HG02588 (cell line): ENCODE measurements around the gene TNS3.
"Not testable (repeated sequence)": the region's sequence is repeated elsewhere in the genome, so short reads cannot be mapped to it uniquely, and the experiment has no call there.

Experiments
- ATAC-seq: cut with Tn5 transposase; IDR thresholded peaks from one replicate; pipeline ENCODE4 v1.9.1; 2021; ENCODE audit warnings: mild to moderate bottlenecking, moderate library complexity; ENCODE audit not compliant: unreplicated experiment

Gene TNS3

DNA sequence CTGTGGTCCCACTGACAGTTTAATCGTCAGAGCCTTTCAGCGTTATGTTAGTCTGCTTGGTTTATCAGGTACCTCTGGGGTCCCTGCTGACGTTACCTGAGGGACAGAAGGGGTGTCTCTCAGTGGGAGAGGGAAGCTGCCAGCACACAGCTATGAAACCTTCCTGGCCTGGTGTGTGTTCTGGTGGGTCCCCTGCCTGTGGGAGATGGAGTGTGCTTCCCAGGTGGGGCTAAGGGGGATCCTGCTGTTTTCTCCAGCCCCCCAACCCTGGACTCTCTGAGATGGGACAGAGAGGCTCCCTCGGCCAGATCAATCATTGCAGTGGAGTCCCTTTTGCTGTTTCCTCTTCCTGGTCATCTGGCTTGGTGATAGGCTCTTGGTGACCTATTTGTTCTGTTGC is 308.8 kb downstream of the TNS3 start:
- ATAC-seq: no peak

DNA sequence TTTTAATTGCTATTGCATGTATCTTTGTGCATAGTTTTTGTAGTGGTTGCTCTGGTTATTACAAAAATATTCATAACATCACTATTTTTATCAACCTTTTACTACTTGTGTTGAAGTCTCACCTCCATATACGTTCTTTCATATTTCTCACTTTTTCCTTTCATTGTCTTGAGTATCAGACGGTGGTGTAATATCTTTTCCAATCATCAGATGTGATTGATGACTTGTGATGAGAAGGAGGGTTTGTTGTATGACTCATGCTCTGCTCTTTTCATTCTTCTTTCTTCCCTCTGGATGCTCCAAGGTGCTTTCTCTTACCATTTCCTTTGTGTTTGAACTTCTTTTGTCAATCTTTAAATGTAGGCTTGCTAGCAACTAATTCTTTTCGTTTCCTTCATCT is 310.2 kb downstream of the TNS3 start:
- no peak for ATAC-seq

- no peak for ATAC-seq
These were observed 312.8 kb downstream of the TNS3 start for GRCh38 chr7:47268851-47269836.

DNA sequence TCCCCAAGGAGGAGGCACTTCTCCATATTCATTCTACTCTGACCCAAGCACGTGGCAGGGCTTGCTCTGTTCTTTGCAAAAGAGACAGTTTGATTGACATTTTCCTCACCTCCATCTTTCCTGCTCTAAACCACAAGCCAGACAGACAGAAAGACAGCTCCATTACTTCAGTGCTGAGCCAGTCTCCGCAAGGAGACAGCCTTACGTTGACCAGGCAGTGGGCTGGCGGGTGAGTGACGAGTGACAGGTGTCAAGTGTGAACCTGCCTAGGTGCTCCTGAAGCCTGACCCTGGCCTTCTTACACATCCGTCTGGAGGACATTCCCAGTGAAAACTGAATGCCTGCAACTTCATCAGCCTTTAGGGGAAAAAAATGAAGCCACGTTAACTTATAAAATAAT is 314.6 kb downstream of the TNS3 start:
- ATAC-seq: no peak

DNA sequence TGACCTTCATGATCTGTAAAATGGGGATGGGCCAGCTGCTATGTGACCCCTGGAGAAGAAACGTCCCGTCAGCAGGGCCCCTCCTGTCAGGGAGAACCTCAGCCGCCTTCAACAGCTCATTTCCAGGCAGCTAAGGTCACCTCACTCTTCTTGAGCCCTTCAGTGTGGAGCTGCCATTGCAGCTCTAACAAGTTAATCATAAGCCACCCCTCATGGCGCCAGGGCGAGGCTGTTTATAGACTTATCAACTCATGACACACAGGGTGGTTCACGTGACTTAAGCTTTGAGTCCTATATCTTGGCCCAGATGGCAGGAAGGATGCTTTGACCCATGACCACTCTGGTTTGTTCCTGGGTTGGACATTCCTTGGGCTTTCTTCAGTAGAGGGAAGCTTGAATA is 315.1 kb downstream of the TNS3 start:
- ATAC-seq: no peak

DNA sequence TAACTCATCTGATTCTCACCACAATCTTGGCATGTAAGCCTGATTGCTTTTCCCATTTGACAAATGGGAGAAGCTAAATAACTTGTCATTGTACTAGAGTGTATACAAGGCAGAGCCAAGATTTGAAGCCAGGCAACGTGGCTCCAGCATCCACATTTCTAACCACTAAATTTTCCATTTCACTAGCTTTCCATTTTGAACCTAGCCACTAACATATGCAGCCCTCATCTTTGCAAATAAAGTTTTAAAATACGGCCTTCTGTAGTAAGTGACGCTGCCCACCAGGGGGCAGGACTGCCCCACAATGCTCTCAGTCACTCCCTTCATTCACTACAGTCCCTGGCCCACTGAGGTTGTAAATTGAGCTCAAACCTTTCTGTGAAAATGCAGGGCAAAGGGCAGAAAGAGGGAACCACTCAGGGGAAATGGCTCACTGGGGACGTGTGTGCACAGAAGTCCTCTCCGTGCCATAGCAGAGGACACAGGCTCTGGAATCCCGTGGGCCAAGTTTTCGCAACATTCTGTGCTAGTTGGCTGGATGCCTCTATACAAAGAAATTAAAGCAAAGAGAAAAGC is 315.7 kb downstream of the TNS3 start:
- peak; percentile 82 for ATAC-seq

- no peak for ATAC-seq
These were observed 316.3 kb downstream of the TNS3 start for GRCh38 chr7:47265621-47266020.

DNA sequence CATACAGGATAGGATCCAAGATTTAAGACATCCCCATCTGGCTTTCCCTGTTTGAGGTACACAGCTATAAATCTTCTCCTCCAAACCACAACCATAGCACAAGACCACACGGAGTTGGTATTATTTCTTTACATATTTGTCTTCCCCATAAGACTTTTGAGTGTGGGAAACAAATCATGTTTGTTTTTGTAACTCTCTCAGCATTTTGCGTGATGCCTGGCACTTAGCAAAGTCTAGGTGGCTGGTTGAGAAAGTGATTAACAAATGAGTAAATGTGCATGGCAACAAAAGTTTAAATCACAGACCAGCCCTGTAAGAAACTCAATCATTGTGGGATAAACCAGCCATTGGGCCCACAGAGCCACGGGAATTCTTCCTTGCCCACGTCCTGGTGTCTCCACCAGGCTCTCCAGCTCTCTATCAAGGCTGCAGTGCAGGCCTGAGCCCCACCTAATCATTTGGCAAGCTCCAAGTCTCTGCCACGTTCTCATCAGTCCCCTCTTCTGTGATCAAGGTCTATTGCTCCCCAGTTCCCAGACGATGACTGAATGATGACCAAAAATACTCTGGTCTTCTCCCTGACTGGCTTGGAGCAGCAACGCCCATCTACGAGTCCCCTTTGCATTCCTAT is 317.8 kb downstream of the TNS3 start:
- no peak for ATAC-seq

- no peak for ATAC-seq
These were observed 319.0 kb downstream of the TNS3 start for GRCh38 chr7:47262881-47263280.

GRCh38 chr7:47262160-47262559 is 319.8 kb downstream of the TNS3 start:
- ATAC-seq: not testable (repeated sequence)

DNA sequence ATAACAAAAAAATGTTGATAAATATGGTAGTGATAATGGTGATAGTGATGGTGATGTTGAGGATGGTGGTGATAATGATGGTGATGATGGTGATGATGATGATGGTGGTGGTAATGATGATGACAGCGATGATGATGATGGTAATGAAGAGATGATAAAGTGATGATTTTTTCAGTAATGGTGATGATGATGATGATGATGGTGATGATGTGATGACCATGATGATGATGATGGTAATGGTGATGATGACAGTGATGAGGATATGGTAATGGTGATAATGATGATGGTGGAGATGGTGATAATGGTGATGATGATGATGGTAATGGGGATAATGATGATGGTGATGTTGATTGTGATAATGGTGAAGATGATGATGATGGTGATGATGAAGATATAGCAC is 321.6 kb downstream of the TNS3 start:
- no peak for ATAC-seq

DNA sequence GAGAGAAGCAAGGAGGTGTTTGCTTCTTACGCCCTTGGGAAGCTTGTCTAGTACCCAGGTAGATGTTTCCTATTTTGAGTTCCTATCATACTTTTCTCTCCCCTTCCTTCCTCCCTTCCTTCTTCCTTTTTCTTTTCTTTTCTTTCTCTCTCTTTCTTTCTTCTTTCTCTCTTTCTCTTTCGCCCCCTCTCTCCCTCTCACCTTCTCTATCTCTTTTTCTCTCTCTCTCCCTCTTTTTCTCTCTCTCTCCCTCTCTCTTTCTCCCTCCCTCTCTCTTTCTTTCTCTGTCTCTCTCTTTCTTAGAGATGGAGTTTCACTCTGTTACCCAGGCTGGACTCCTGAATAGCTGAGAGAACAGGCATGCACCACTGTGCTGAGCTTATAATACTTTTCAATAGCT is 322.2 kb downstream of the TNS3 start:
- ATAC-seq: no peak

DNA sequence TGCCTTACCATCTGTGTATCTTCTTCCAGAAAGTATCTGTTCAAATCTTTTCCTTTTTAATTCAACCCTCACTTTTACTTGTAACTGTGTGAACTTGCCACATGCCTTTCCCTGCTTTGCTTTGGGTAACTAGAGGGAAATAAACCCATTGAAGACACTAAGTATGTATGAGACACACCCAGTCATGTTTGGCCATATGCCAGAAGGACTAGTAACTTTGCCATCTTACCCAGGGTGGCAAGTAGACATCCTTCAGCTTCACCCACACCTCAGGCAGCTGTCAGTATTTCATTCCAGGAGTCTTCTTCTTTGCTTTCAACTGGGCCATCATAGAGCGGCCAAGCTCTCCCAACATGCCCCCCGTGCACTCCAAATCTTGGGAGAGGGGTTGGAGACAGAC is 323.1 kb downstream of the TNS3 start:
- ATAC-seq: no peak

DNA sequence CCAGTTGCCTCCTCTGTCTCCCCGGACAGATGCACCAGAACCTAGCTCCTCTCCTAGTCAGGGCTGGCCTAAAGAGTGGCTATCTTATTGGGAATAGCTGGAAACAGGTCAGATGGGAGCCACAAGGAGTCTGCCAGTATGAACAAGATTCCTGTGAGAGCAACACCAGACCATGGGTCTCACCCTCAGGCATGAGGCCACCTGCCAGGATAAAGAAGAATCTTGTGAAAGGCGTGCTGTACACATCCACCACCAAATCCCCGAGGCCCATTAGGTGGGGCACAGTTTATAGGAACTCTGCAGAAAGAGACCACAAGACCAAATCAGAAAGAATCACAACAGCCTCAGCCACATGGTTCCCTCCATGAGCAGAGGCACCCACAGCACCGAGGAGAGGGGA is 325.9 kb downstream of the TNS3 start:
- no peak for ATAC-seq

GRCh38 chr7:47255441-47255840 is 326.5 kb downstream of the TNS3 start:
- ATAC-seq: no peak

GRCh38 chr7:47255007-47255406 is 326.9 kb downstream of the TNS3 start:
- no peak for ATAC-seq

- ATAC-seq: peak; percentile 88
These were observed 327.6 kb downstream of the TNS3 start for GRCh38 chr7:47254081-47254977.

GRCh38 chr7:47253650-47254080 is 328.2 kb downstream of the TNS3 start:
- peak; percentile 39 for ATAC-seq

- no peak for ATAC-seq
These were observed 329.2 kb downstream of the TNS3 start for GRCh38 chr7:47252675-47253074.

DNA sequence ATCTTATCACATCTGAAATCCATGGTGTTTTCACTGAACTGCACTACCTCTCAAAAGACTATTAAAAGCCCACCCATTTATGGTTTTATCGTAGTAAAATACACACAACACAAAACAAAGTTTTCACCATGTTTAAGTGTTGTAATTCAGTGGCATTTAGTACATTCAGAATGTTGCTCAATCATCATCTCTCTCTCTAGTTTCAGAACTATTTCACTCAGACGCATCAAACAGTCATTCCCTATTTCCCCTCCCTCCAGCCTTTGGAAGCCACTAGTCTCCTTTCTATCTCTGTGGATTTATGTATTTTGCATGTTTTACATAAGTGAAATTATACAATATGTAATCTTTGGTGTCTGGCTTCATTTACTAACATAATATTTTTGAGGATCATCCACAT is 332.6 kb downstream of the TNS3 start:
- no peak for ATAC-seq

DNA sequence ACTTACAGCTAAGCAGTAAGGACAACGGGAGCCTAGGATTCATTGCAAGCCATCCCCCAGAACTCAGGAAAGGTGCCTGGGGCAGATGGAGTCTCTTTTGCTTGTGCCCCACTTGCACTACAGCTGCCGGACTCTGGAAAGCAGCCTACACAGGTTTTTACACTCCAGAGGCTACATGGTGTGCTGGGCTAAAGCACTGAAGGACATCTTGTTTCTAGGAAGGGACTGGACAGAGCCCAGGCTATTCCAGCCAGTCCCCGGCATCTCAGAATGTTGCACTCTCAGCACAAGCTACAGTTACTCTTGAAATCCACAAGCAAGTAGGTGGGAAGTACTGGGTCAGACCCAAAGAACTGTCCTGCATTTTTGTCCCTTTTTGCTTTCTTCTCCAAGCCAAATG is 333.1 kb downstream of the TNS3 start:
- no peak for ATAC-seq
